Panc1 (cell line): ENCODE data around the gene DSCAML1. TPM values are rescaled to one million over a fixed set of nuclear protein-coding genes. Genes with fewer than 3 reads are reported as not detected.

ENCODE experiments used
- ATAC-seq: fragments of 200-7000 bp; cut with Tn5 transposase; 2 replicates; pipeline ENCODE4 v1.9.1; 2020; ENCODE audit warnings: mild to moderate bottlenecking, moderate library complexity
- BruUV-seq: library from RNA; stranded (reverse); fragments of 400-500 nt; replicated peaks from 2 replicates; lab custom pipeline; 2021; lab: Mats Ljungman, UMichigan
- CTCF ChIA-PET: fragments of 300-600 bp; sonication (Branson Sonifier 250); formaldehyde crosslinking; loops from one replicate; lab custom pipeline; 2022; ENCODE audit warnings: antibody characterized with exemption; lab: Charles Lee
- POLR2A ChIA-PET: fragments of 300-600 bp; sonication (Branson Sonifier 250); formaldehyde crosslinking; loops from one replicate; lab custom pipeline; 2022; ENCODE audit warnings: antibody characterized with exemption; lab: Charles Lee
- DNase-seq: peaks from one replicate; pipeline ENCODE4 v3.0.0-alpha.2; 2010; ENCODE audit warnings: low read depth, low spot score
- H3K27ac ChIP-seq: 2 replicates; pipeline ENCODE4 v1.5.1; 2011; ENCODE audit warnings: mild to moderate bottlenecking, low read length, inconsistent platforms
- H3K27me3 ChIP-seq: fragments of 200-500 bp; sonication (Bioruptor generic); 2 replicates; pipeline ENCODE4 v1.6.0; 2014; ENCODE audit warnings: low read length, inconsistent platforms; ENCODE audit not compliant: control insufficient read depth, insufficient read depth
- H3K36me3 ChIP-seq: fragments of 200-500 bp; sonication (Bioruptor generic); 2 replicates; pipeline ENCODE4 v1.5.1; 2014; ENCODE audit warnings: inconsistent platforms, mild to moderate bottlenecking, low read length, moderate library complexity; ENCODE audit not compliant: control insufficient read depth, insufficient read depth
- H3K4me1 ChIP-seq: 2 replicates; pipeline ENCODE4 v1.5.1; 2011; ENCODE audit warnings: inconsistent platforms, mild to moderate bottlenecking, low read length, moderate library complexity; ENCODE audit not compliant: control insufficient read depth, insufficient read depth
- H3K4me3 ChIP-seq, 2 experiments: 2 replicates each; pipeline ENCODE4 v1.5.1; 2011 to 2012; ENCODE audit warnings: low read depth in 2 of 2, low read length in 2 of 2, mild to moderate bottlenecking in 2 of 2, inconsistent platforms in 1 of 2, moderate library complexity in 1 of 2
- H3K9me3 ChIP-seq: fragments of 200-500 bp; sonication (Bioruptor generic); 2 replicates; pipeline ENCODE4 v1.5.1; 2014; ENCODE audit warnings: low read depth, mild to moderate bottlenecking, inconsistent platforms, low read length, moderate library complexity; ENCODE audit not compliant: control insufficient read depth, insufficient read depth
- CTCF ChIP-seq: fragments of 450-650 bp; IDR thresholded peaks from 2 replicates; pipeline ENCODE4 v1.5.1; 2017; ENCODE audit warnings: mild to moderate bottlenecking
- POLR2AphosphoS5 ChIP-seq: IDR thresholded peaks from 2 replicates; pipeline ENCODE4 v1.6.1; 2012; ENCODE audit warnings: mild to moderate bottlenecking, low read depth, low read length, moderate library complexity
- REST ChIP-seq, 2 experiments: IDR thresholded peaks; 2 replicates each; pipeline ENCODE4 v1.6.1; 2011 to 2012; ENCODE audit warnings: low read depth in 2 of 2, control low read depth in 1 of 2, low read length in 1 of 2, mild to moderate bottlenecking in 1 of 2, moderate library complexity in 1 of 2; ENCODE audit not compliant: insufficient read depth in 1 of 2
- SIN3A ChIP-seq: IDR thresholded peaks from 2 replicates; pipeline ENCODE4 v1.6.1; 2012; ENCODE audit warnings: low read depth, mild to moderate bottlenecking, low read length, moderate library complexity, borderline replicate concordance; ENCODE audit not compliant: insufficient read depth
- TCF7L2 ChIP-seq: IDR thresholded peaks from 2 replicates; pipeline ENCODE4 v1.6.1; 2011; ENCODE audit warnings: mild to moderate bottlenecking, low read depth, low read length, inconsistent platforms
- in situ Hi-C: cut with HindIII; loops from 2 replicates; pipeline ENCODE4 v1.10.0; 2016; ENCODE audit warnings: low sequenced_read_pairs, low pct_unique_long_range_greater_than_20kb
- intact Hi-C: fragments of 100-400 bp; cut with micrococcal nuclease; formaldehyde crosslinking; loops from one replicate; pipeline ENCODE4 v1.10.0; 2022; ENCODE audit not compliant: unreplicated experiment
- total RNA-seq: library from RNA; stranded (reverse); gene quantifications from one replicate; pipeline ENCODE4 v1.2.1, GENCODE V29; 2021; ENCODE audit not compliant: unreplicated experiment

DSCAML1 gene
- total RNA-seq, 1 experiment from 2014 or later: 1.6 TPM

- TF ChIP-seq POLR2AphosphoS5 (no peak), REST (IDR thresholded peaks at IDR 0.05; ENCODE audit: insufficient read depth in 1 of 2, low read depth in 2 of 2, low read length in 1 of 2) (no peak), SIN3A (no peak), CTCF (no peak), TCF7L2 (no peak)
- no TSS peak for BruUV-seq
- no peaks in the 10 kb centered on the region for H3K36me3 ChIP-seq
- DNase-seq (no peak), ATAC-seq (no peak)
- H3K27ac ChIP-seq: no peak overlapping the region
- H3K4me1 ChIP-seq: no peaks in the 10 kb centered on the region
- intact Hi-C loops: no loop called here
- POLR2A ChIA-PET: no interaction called here
- CTCF ChIA-PET: no interaction called here
- peaks cover 16% of the 10 kb centered on the region for H3K27me3 ChIP-seq
- H3K9me3 ChIP-seq: no peaks in the 10 kb centered on the region
- no peak overlapping the region for H3K4me3 ChIP-seq
- in situ Hi-C loops: no loop called here
Observed at GRCh38 chr11:117677729-117678310, 119.2 kb downstream of the DSCAML1 start.

- Histone ChIP-seq H3K27me3 (peaks cover 15% of the 10 kb centered on the region), H3K36me3 (no peaks in the 10 kb centered on the region)
Observed at GRCh38 chr11:117676501-117676900, 120.5 kb downstream of the DSCAML1 start.

More at GRCh38 chr11:117676501-117676900, 120.5 kb downstream of the DSCAML1 start:
- H3K4me3 ChIP-seq: no peak overlapping the region
- no peak for TF ChIP-seq REST (IDR thresholded peaks at IDR 0.05; ENCODE audit: insufficient read depth in 1 of 2, low read depth in 2 of 2, low read length in 1 of 2)
- TF ChIP-seq CTCF: no peak
- no peak for TF ChIP-seq SIN3A
- no peak for TF ChIP-seq POLR2AphosphoS5
- TF ChIP-seq TCF7L2: no peak
- no peak for ATAC-seq
- BruUV-seq: no TSS peak
- H3K9me3 ChIP-seq: no peaks in the 10 kb centered on the region
- H3K27ac ChIP-seq: no peak overlapping the region
- POLR2A ChIA-PET: no interaction called here
- CTCF ChIA-PET: no interaction called here
- DNase-seq: no peak
- H3K4me1 ChIP-seq: no peaks in the 10 kb centered on the region
- intact Hi-C loops (no loop called here), in situ Hi-C loops (no loop called here)
